Measurements from ENCODE around the gene HACL1.

DNA sequence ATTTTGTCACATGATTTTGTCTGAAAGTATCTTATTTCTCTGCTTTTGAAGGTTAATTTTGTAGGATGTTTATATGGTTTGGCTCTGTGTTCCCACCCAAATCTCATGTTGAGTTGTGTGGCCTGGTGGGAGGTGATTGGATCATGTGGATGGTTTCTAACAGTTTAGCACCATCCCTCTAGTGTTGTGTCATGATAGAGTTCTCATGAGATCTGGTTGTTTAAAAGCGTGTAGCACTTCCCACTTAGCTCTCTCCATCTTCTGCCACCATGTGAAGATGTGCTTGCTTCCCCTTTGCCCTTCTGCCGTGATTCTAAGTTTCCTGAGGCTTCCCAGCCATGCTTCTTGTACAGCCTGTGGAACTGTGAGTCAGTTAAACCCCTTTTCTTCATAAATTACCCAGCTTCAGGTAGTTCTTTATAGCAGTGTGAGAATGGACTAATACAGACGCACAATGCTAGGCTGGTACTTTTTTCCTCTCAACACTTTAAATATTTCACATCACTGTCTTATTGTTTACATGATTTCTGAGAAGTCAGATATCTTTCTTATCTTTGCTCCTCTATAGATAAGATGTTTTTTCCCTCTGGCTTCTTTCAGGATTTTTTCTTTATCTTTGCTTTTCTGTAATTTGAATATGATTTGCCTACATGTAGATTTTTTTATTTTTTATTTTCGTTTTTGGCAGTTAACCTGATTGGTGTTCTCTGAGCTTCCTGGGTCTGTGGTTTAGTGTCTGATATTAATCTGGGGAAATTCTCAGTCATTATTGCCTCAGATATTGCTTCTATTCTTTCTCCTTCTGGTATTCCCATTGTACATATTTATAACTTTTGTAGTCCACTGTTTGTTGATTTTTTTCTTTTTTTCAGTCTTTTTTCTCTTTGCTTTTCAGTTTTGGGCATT lies 22.4 kb upstream of the HACL1 start:
- no peak for TF ChIP-seq POLR2A (IDR thresholded peaks at IDR 0.05)
- TF ChIP-seq, protein P1, sequence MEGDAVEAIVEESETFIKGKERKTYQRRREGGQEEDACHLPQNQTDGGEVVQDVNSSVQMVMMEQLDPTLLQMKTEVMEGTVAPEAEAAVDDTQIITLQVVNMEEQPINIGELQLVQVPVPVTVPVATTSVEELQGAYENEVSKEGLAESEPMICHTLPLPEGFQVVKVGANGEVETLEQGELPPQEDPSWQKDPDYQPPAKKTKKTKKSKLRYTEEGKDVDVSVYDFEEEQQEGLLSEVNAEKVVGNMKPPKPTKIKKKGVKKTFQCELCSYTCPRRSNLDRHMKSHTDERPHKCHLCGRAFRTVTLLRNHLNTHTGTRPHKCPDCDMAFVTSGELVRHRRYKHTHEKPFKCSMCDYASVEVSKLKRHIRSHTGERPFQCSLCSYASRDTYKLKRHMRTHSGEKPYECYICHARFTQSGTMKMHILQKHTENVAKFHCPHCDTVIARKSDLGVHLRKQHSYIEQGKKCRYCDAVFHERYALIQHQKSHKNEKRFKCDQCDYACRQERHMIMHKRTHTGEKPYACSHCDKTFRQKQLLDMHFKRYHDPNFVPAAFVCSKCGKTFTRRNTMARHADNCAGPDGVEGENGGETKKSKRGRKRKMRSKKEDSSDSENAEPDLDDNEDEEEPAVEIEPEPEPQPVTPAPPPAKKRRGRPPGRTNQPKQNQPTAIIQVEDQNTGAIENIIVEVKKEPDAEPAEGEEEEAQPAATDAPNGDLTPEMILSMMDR (IDR thresholded peaks at IDR 0.05) = no peak
